ENCODE results near the gene TADA1.

TADA1 gene

DNA sequence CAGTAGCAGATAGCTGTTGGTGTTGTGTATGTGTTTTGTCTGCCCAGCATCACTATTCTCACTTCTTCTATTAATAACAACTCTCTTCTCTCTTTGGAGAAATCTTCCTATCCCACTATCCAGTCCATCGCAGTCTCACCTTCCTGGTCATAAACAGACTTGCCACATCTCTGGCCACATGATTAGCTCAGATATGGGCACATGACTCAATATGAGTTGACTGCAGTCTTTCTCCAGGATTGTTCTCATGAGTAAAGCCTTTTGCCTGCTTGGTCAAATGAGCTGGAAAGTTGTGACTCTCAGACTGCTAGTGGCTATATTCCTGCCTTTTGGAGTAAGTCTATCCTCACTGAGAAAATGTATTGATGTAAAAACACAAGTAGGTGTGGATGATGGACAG, 32.9 kb upstream of the TADA1 start:
- TF ChIP-seq TAF1 (IDR thresholded peaks at IDR 0.05; ENCODE audit: borderline replicate concordance, low read depth, low read length) (no peak), POLR2A (IDR thresholded peaks at IDR 0.05; ENCODE audit: low read depth, low read length) (no peak), POLR2AphosphoS5 (IDR thresholded peaks at IDR 0.05; ENCODE audit: low read depth, low read length) (no peak)
- no peak for DNase-seq (ENCODE audit: insufficient read length)
- FAIRE-seq = no peak

DNA sequence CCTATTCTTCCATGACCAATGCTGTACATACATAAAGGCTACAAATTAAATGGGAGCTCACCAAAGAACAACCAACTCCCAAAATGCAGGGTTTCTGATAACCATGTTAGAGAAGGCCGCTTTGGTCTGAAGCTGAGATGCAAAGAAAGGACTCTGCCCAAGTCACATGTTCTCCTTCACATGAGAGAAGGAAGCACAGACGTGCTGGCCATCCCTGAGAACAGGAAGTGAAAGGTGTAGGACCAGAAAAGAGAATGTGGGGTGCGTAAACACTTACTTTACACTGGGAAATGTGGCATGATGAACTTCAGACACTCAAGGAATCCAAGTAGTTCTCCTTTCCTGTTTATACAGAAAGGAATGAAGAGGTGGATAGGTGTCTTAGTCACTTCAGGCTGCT, 31.7 kb upstream of the TADA1 start:
- DNase-seq (ENCODE audit: insufficient read length) = no peak
- no peak for TF ChIP-seq POLR2AphosphoS5 (IDR thresholded peaks at IDR 0.05; ENCODE audit: low read depth, low read length)
- TF ChIP-seq POLR2A (IDR thresholded peaks at IDR 0.05; ENCODE audit: low read depth, low read length) = no peak
- TF ChIP-seq TAF1 (IDR thresholded peaks at IDR 0.05; ENCODE audit: borderline replicate concordance, low read depth, low read length) = no peak
- FAIRE-seq = peak; percentile 53

DNA sequence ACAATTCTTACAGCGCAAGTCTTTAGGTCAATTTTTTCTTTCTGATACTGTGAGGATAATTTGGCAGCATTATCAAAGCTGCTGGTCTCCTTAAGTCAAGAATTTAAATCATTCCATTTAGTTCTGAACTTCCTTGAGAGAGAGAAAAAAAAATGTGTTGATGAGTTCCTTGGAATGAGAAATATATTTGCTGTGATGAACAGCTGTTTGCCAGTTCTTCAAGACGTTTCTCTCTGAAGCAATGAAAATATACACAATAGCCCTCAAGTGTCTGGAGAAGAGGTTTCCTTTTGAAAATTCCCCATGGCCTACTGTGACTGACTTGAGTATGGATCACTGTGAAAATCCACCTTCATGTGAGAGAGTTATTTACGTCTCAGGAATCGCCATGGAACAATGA, 31.0 kb upstream of the TADA1 start:
- no peak for TF ChIP-seq TAF1 (IDR thresholded peaks at IDR 0.05; ENCODE audit: borderline replicate concordance, low read depth, low read length)
- TF ChIP-seq POLR2A (IDR thresholded peaks at IDR 0.05; ENCODE audit: low read depth, low read length) = no peak
- no peak for FAIRE-seq
- DNase-seq (ENCODE audit: insufficient read length) = no peak

DNA sequence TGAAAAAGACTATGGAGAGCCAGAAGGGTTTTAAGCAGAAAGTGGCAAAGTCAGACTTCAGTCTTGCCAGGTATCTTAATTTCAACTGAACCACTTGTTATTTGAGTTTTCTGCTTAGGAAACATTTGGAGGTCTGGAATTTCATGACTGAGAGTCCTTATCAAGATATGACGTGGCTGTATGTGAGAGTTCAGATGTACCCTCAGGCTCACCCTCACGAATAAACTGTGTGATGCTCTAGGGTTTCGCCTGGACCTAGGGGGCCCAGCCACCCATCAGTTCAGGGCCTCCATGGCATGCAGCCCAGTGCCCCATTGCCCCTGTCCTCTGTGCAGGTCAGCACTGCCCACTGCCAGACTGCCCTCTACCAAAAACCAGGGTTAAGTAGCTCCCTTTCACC, 30.6 kb upstream of the TADA1 start:
- DNase-seq (ENCODE audit: insufficient read length) (no peak), FAIRE-seq (no peak)
- TF ChIP-seq POLR2A (IDR thresholded peaks at IDR 0.05; ENCODE audit: low read depth, low read length) (no peak), TAF1 (IDR thresholded peaks at IDR 0.05; ENCODE audit: borderline replicate concordance, low read depth, low read length) (no peak), POLR2AphosphoS5 (IDR thresholded peaks at IDR 0.05; ENCODE audit: low read depth, low read length) (no peak)

GRCh38 chr1:166905900-166906299, 29.8 kb upstream of the TADA1 start:
- FAIRE-seq = no peak
- no peak for DNase-seq (ENCODE audit: insufficient read length)

GRCh38 chr1:166905136-166905535, 29.1 kb upstream of the TADA1 start:
- DNase-seq (ENCODE audit: insufficient read length) = no peak
- no peak for FAIRE-seq
- TF ChIP-seq TAF1 (IDR thresholded peaks at IDR 0.05; ENCODE audit: borderline replicate concordance, low read depth, low read length) = no peak
- no peak for TF ChIP-seq POLR2AphosphoS5 (IDR thresholded peaks at IDR 0.05; ENCODE audit: low read depth, low read length)
- no peak for TF ChIP-seq POLR2A (IDR thresholded peaks at IDR 0.05; ENCODE audit: low read depth, low read length)

More at GRCh38 chr1:166905900-166906299, 29.8 kb upstream of the TADA1 start:
- TF ChIP-seq POLR2AphosphoS5 (IDR thresholded peaks at IDR 0.05; ENCODE audit: low read depth, low read length) (no peak), TAF1 (IDR thresholded peaks at IDR 0.05; ENCODE audit: borderline replicate concordance, low read depth, low read length) (no peak), POLR2A (IDR thresholded peaks at IDR 0.05; ENCODE audit: low read depth, low read length) (no peak)

- DNase-seq (ENCODE audit: insufficient read length) (no peak), FAIRE-seq (peak; percentile 5)
- TF ChIP-seq POLR2A (IDR thresholded peaks at IDR 0.05; ENCODE audit: low read depth, low read length) = no peak
- no peak for TF ChIP-seq POLR2AphosphoS5 (IDR thresholded peaks at IDR 0.05; ENCODE audit: low read depth, low read length)
- no peak for TF ChIP-seq TAF1 (IDR thresholded peaks at IDR 0.05; ENCODE audit: borderline replicate concordance, low read depth, low read length)
Measured at GRCh38 chr1:166903232-166903631, 27.2 kb upstream of the TADA1 start.

DNA sequence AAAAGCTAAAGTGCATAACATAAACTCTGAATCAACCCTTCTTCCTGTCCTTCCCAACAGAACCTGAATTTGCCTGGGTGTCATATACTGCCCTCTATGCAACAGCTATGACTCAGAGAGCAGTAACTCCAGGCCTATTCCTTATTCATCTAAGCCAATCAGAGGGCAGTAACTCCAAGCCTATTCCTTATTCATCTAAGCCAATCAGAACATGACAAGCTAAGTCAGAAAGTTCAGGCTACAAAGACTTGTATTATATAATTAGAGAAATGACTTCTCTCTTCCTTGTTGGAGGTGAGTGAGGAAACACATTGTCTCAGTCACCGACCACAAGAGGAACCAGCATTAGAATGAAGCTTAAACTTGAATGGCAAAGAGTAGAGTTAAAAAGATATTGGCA, 26.2 kb upstream of the TADA1 start:
- FAIRE-seq = no peak
- TF ChIP-seq TAF1 (IDR thresholded peaks at IDR 0.05; ENCODE audit: borderline replicate concordance, low read depth, low read length) (no peak), POLR2AphosphoS5 (IDR thresholded peaks at IDR 0.05; ENCODE audit: low read depth, low read length) (no peak), POLR2A (IDR thresholded peaks at IDR 0.05; ENCODE audit: low read depth, low read length) (no peak)
- DNase-seq (ENCODE audit: insufficient read length) = no peak

GRCh38 chr1:166900987-166901386, 24.9 kb upstream of the TADA1 start:
- no peak for FAIRE-seq
- DNase-seq (ENCODE audit: insufficient read length) = no peak
- TF ChIP-seq POLR2AphosphoS5 (IDR thresholded peaks at IDR 0.05; ENCODE audit: low read depth, low read length) = no peak
- TF ChIP-seq POLR2A (IDR thresholded peaks at IDR 0.05; ENCODE audit: low read depth, low read length) = no peak
- TF ChIP-seq TAF1 (IDR thresholded peaks at IDR 0.05; ENCODE audit: borderline replicate concordance, low read depth, low read length) = no peak

- TF ChIP-seq POLR2A (IDR thresholded peaks at IDR 0.05; ENCODE audit: low read depth, low read length) (no peak), POLR2AphosphoS5 (IDR thresholded peaks at IDR 0.05; ENCODE audit: low read depth, low read length) (no peak), TAF1 (IDR thresholded peaks at IDR 0.05; ENCODE audit: borderline replicate concordance, low read depth, low read length) (no peak)
- FAIRE-seq (no peak), DNase-seq (ENCODE audit: insufficient read length) (no peak)
Measured at GRCh38 chr1:166899769-166900168, 23.7 kb upstream of the TADA1 start.

GRCh38 chr1:166895766-166896165, 19.7 kb upstream of the TADA1 start:
- DNase-seq (ENCODE audit: insufficient read length) = no peak
- TF ChIP-seq TAF1 (IDR thresholded peaks at IDR 0.05; ENCODE audit: borderline replicate concordance, low read depth, low read length) = no peak
- no peak for TF ChIP-seq POLR2AphosphoS5 (IDR thresholded peaks at IDR 0.05; ENCODE audit: low read depth, low read length)
- TF ChIP-seq POLR2A (IDR thresholded peaks at IDR 0.05; ENCODE audit: low read depth, low read length) = no peak
- FAIRE-seq = no peak

GRCh38 chr1:166889776-166890175, 13.7 kb upstream of the TADA1 start:
- TF ChIP-seq POLR2AphosphoS5 (IDR thresholded peaks at IDR 0.05; ENCODE audit: low read depth, low read length) (no peak), TAF1 (IDR thresholded peaks at IDR 0.05; ENCODE audit: borderline replicate concordance, low read depth, low read length) (no peak), POLR2A (IDR thresholded peaks at IDR 0.05; ENCODE audit: low read depth, low read length) (no peak)
- no peak for FAIRE-seq
- no peak for DNase-seq (ENCODE audit: insufficient read length)
